WI38 (cell line): ENCODE measurements around the gene UNC5B.
"Not testable (repeated sequence)": the region's sequence is repeated elsewhere in the genome, so short reads cannot be mapped to it uniquely, and the experiment has no call there.

Experiments used
- H3K4me3 ChIP-seq: 2 replicates; pipeline ENCODE4 v1.5.1; 2011; ENCODE audit warnings: low read depth, mild to moderate bottlenecking, control low read depth, low read length
- TF ChIP-seq, protein P1 (sequence below): IDR thresholded peaks from 2 replicates; pipeline ENCODE4 v1.5.1; 2012; ENCODE audit warnings: low read depth, mild to moderate bottlenecking, control low read depth, low read length

UNC5B gene

GRCh38 chr10:71270301-71271220, 58.2 kb downstream of the UNC5B start:
- TF ChIP-seq, protein P1, sequence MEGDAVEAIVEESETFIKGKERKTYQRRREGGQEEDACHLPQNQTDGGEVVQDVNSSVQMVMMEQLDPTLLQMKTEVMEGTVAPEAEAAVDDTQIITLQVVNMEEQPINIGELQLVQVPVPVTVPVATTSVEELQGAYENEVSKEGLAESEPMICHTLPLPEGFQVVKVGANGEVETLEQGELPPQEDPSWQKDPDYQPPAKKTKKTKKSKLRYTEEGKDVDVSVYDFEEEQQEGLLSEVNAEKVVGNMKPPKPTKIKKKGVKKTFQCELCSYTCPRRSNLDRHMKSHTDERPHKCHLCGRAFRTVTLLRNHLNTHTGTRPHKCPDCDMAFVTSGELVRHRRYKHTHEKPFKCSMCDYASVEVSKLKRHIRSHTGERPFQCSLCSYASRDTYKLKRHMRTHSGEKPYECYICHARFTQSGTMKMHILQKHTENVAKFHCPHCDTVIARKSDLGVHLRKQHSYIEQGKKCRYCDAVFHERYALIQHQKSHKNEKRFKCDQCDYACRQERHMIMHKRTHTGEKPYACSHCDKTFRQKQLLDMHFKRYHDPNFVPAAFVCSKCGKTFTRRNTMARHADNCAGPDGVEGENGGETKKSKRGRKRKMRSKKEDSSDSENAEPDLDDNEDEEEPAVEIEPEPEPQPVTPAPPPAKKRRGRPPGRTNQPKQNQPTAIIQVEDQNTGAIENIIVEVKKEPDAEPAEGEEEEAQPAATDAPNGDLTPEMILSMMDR = peak; percentile 77
- H3K4me3 ChIP-seq = no peak overlapping the region

DNA sequence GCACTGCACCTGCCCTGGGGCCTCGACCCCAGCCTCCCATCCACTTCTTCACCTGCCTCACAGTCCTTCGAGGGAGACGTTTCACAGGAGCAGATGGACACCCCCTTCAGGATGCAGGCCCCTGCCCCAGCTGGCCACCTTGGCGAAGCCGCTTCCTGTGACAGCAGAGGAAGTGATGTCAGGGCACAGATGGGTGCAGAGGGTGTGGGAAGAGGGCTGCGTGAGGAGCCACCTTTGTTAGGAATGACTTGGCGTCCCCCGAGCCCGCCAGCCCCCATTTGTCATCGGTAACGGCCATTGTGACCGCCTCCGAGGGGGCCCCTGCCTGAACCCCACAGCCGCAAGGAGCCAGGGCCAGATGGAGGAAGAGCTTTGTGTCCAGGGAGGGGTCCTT, 59.3 kb downstream of the UNC5B start:
- TF ChIP-seq, protein P1 = no peak

DNA sequence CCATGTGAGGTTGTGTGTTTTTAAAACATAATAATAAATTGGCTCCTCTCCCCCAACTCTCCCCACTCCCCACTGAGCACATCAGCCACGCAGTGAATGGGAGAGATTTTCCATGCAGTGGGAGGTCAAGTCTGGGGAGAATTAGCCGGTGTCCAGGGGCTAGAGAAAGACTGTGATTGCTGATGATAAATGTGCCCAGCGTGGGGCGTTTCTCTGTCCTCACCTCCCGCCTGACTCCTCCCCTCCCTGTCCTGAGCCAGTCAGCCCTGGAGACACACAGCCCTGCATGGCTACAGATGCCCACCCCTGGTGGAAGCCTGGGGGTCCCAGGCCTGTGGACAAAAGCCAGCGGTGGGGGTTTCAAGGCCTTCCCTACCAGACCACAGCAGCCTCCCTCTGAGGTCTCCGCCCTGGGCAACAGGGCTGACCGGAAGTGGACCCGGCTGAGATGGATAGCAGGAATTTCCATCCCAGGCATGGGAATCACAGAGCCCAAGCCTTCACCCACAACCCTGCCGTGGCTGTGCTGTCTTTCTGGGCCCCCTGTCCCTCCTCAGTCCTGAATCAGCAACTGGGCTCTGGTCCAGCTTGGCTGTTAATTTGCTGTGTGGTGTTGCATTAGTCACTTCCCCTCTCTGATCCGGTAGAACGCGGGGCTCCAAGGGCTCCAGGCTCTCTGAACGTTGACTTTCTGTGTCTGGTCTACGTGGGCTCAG, 59.8 kb downstream of the UNC5B start:
- H3K4me3 ChIP-seq = no peak overlapping the region
- TF ChIP-seq, protein P1 = no peak

More for the DNA sequence above, 59.3 kb downstream of the UNC5B start:
- no peak overlapping the region for H3K4me3 ChIP-seq

GRCh38 chr10:71272974-71273373, 60.6 kb downstream of the UNC5B start:
- not testable (repeated sequence) for H3K4me3 ChIP-seq

GRCh38 chr10:71273506-71273905, 61.1 kb downstream of the UNC5B start:
- TF ChIP-seq, protein P1 = no peak

DNA sequence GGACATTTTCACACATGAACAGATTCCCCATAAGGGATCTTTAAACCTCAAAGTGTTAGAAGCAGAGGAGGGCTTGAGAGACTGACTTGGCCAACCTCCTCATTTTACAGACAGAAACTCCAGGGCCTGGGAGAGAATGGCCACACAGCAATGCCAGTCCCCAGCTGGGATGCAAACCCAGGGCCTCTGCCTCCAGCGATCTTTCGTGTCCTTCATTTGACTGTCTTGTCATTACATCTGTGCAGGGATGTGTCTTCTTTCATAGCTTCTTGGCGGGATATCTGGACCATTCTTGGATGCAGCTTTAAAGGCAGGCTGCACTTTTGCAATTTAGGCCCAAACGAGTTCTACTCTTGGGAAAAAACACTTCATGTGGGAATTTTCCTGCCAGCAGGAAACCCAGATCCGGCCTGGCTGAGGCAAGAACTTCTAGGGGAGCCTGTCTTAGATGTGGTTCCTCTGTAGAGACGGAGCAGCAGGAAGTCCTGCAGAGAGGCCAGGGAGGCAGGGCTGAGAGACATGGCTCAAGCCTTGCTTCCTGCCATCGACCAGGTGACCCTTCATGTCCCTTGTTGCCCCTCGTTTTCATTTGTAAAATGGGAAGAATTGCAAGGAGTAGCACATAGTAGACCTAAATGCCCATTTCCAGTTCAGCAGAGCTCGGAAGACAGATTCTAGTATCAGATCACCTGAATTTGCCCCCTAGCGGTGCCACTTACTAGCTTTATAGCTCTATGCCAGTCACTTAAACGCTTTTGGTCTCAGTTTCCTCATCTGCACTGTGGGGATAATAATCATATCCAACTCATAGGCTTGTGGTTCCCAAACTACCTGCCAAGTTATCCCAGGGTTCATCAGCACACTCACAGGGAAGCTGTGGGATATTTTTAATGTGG, 62.8 kb downstream of the UNC5B start:
- TF ChIP-seq, protein P1 = no peak

More at GRCh38 chr10:71273506-71273905, 61.1 kb downstream of the UNC5B start:
- no peak overlapping the region for H3K4me3 ChIP-seq

GRCh38 chr10:71276873-71277272, 64.5 kb downstream of the UNC5B start:
- H3K4me3 ChIP-seq = no peak overlapping the region
- TF ChIP-seq, protein P1 = no peak

More for the DNA sequence above, 62.8 kb downstream of the UNC5B start:
- H3K4me3 ChIP-seq = no peak overlapping the region
